Testis (tissue), 2 donors: ENCODE measurements around the gene ETFDH.
"Not testable (repeated sequence)": the region's sequence is repeated elsewhere in the genome, so short reads cannot be mapped to it uniquely, and the experiment has no call there.

ENCODE experiments used
- POLR2A ChIP-seq: fragments of 450-650 bp; IDR thresholded peaks from one replicate; pipeline ENCODE4 v1.6.1; 2017; ENCODE audit warnings: antibody characterized with exemption, mild to moderate bottlenecking, moderate library complexity
- TF ChIP-seq, protein P1 (sequence below), 3 experiments: fragments of 450-650 bp in 2 of 3; fragments of 200-600 bp in 1 of 3; sonication (generic) in 1 of 3; IDR thresholded peaks; one replicate each; pipeline ENCODE4 v1.5.1; 2016 to 2019; ENCODE audit warnings: antibody characterized with exemption in 3 of 3, mild to moderate bottlenecking in 2 of 3, moderate library complexity in 1 of 3

DNA sequence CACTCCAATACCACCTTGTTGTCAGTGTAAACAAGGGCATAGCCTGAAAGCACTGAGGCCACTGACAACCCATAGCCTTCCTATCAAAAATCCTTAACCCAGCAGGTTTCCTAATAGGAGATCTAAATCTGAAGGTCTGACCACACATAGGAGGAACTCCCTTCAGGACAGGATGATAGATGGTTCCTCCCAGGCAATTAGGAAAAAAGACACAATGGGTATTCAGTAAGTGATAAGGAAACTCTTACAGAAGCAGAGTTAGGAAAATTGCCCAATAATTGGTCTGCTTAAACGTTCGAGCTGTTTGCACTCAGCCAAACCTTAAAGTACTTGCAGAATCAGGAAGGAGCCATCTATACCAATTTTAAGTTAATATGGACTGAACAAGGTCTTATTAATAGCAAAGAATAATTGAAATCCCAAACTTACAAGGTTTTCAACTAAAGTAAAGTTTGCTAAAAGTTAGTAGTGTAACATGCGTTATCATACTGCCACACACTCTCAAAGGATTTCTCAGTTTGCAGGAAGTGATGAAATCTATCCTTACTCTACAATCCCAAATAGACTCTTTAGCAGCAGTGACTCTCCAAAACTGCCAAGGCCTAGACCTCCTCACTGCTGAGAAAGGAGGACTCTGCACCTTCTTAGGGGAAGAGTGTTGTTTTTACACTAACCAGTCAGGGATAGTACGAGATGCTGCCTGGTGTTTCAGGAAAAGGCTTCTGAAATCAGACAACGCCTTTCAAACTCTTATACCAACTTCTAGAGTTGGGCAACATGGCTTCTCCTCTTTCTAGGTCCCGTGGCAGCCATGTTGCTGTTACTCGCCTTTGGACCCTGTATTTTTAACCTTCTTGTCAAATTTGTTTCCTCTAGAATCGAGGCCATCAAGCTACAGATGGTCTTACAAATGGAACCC is 8.1 kb upstream of the ETFDH start:
- TF ChIP-seq, protein P1, sequence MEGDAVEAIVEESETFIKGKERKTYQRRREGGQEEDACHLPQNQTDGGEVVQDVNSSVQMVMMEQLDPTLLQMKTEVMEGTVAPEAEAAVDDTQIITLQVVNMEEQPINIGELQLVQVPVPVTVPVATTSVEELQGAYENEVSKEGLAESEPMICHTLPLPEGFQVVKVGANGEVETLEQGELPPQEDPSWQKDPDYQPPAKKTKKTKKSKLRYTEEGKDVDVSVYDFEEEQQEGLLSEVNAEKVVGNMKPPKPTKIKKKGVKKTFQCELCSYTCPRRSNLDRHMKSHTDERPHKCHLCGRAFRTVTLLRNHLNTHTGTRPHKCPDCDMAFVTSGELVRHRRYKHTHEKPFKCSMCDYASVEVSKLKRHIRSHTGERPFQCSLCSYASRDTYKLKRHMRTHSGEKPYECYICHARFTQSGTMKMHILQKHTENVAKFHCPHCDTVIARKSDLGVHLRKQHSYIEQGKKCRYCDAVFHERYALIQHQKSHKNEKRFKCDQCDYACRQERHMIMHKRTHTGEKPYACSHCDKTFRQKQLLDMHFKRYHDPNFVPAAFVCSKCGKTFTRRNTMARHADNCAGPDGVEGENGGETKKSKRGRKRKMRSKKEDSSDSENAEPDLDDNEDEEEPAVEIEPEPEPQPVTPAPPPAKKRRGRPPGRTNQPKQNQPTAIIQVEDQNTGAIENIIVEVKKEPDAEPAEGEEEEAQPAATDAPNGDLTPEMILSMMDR (IDR thresholded peaks at IDR 0.05): not testable (repeated sequence)
- not testable (repeated sequence) for TF ChIP-seq POLR2A
